ENCODE results near the gene ERC1.
"Not testable (repeated sequence)": the region's sequence is repeated elsewhere in the genome, so short reads cannot be mapped to it uniquely, and the experiment has no call there.

The ERC1 gene

DNA sequence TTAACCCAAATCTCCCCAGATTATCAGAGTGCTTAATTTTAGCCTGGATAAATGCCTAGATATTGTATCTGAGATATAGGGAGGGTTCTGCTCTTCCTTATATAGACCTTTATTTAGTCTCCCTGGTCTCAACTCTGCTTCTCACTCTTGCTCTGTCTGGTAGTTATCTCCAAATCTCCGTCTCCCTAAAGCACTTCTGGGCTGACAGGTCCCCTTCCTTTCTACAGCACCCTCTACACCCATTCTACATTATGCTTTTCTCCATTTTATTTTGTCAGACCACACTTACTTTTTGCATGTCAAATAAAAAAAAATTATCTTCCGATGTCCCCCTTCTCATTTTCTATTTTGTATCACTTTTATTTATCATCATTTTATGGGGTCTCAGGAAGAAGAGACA lies 2.0 kb upstream of the ERC1 start:
- Histone ChIP-seq H3K9me3 (ENCODE audit: control insufficient read depth, insufficient read depth, low read length) (no peaks in the 10 kb centered on the region), H3K36me3 (ENCODE audit: control insufficient read depth, insufficient read depth, low read length) (no peaks in the 10 kb centered on the region), H3K4me3 (ENCODE audit: low read depth, low read length) (no peak overlapping the region), H3K27me3 (ENCODE audit: control insufficient read depth, insufficient read depth, low read length) (no peaks in the 10 kb centered on the region), H3K9ac (ENCODE audit: low read depth, low read length) (no peak overlapping the region), H3K4me1 (ENCODE audit: control insufficient read depth, insufficient read depth, low read length) (peaks cover 4% of the 10 kb centered on the region)

DNA sequence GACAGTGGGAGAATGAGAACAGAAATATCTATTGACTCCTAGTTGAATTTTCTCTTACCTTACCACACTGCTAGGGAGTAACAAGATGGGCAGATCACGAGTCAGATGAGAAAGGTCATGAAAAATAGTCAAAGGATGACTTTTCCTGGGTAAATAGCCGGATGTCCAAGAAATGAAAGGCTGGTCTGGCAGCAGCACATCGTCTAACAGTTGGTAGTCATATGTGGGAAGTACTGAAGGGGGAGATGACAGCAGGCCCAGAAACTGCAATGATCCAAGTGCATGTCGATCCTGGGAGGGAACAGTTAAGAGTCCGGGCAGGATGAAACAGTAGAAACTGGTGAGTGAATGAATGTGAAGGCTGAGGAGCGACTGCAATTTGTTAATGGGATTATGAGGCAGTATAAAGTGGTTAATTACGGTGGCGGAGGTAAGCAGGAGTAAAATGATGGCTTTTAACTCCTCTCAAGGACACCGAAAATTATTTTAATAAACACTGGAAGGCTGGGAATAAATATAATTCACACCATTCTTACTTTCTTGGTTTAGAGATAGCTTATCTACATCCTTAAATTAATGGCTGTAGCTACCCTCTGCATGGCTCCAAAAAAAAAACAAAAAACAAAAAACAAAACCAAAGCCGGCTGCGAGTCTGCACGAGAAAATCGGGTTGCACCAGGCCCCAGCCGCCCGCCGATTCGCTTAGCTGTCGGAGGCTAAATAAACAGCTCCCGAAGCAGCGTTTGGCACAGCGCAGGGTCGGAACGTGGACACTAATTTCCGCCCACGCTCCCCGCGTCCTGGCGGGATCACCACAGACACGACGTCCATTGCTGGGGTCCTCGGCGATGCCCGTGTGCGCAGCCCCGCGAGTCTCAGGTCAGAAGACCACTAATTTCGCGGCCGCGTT lies 1.0 kb upstream of the ERC1 start:
- Histone ChIP-seq H3K9ac (ENCODE audit: low read depth, low read length) (peak overlapping the region; percentile 89), H3K9me3 (ENCODE audit: control insufficient read depth, insufficient read depth, low read length) (no peaks in the 10 kb centered on the region), H3K4me1 (ENCODE audit: control insufficient read depth, insufficient read depth, low read length) (peaks cover 4% of the 10 kb centered on the region), H3K27me3 (ENCODE audit: control insufficient read depth, insufficient read depth, low read length) (no peaks in the 10 kb centered on the region), H3K4me3 (ENCODE audit: low read depth, low read length) (peak overlapping the region; percentile 90), H3K36me3 (ENCODE audit: control insufficient read depth, insufficient read depth, low read length) (no peaks in the 10 kb centered on the region)

DNA sequence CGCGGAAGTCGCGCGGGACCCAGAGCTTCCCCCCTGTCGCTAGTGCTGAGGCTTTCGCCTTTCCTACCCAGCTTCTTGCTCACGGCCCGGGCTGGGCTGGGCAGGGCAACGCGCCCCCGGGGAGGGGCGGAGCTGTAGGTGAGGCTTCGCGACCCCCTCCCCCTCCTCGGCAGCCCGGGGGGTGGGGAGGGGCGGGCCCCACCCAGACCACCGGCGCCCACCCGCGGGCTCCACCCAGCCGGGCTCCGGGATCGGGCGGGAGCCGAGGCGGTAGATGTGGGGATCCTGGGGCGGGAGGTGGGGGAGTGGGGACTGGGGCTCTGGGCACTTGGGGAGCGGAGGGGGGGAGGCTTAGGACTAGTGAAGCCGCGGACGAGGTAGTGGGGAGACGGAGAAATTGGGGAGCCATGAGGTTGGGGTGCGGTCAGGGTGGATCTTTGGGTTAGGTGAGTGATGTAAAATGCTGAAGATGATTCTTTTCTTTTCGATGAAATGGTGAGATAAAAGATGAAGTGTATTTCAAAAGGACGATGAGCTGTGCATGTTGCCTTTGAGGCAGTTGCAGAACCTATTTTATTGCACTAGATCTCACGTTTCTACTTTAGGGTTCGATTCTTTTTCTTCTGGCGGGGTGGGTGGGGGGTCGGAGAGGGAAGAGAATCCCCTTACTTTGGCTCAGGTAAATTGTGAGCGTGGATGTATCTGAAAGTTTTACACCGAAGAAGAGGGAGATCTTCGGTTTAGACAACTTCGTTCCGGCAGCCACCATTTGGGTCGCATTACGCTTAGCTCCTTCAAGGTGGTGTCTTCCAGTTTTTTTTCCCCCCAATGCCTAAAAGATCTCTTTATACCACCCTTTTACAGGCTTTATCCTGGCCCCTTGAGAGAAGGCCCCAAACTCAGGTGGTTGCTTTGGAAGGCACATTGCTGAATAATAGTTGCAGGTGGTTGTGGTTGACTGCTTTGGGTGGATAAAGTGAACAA lies 619 bp downstream of the ERC1 start:
- Histone ChIP-seq H3K36me3 (ENCODE audit: control insufficient read depth, insufficient read depth, low read length) (no peaks in the 10 kb centered on the region), H3K9ac (ENCODE audit: low read depth, low read length) (peak overlapping the region; percentile 87), H3K9me3 (ENCODE audit: control insufficient read depth, insufficient read depth, low read length) (no peaks in the 10 kb centered on the region), H3K27me3 (ENCODE audit: control insufficient read depth, insufficient read depth, low read length) (no peaks in the 10 kb centered on the region), H3K4me3 (ENCODE audit: low read depth, low read length) (peak overlapping the region; percentile 94), H3K4me1 (ENCODE audit: control insufficient read depth, insufficient read depth, low read length) (peaks cover 4% of the 10 kb centered on the region)

DNA sequence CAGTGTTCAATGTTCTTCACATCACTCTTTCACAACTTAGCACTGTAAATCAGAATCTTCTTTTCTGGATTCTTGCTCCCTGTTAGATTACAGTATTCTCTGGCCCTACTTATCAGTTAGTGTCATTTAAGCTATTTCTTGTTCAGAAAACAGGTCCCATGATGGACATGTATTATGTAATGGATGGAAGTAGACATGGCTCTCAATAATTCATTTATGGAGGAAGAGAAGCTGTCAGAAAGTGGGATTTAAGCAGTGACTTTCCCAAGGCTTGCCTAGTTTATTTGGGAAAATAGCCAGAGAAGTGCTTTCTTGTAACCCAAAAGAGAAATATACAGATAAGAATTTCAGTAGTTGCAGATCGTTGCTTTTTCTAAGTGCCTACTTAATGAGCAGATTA lies 1.6 kb downstream of the ERC1 start:
- H3K4me3 ChIP-seq (ENCODE audit: low read depth, low read length) = peak overlapping the region; percentile 94
- H3K9ac ChIP-seq (ENCODE audit: low read depth, low read length) = peak overlapping the region; percentile 87
- H3K27me3 ChIP-seq (ENCODE audit: control insufficient read depth, insufficient read depth, low read length) = no peaks in the 10 kb centered on the region
- no peaks in the 10 kb centered on the region for H3K36me3 ChIP-seq (ENCODE audit: control insufficient read depth, insufficient read depth, low read length)
- peaks cover 4% of the 10 kb centered on the region for H3K4me1 ChIP-seq (ENCODE audit: control insufficient read depth, insufficient read depth, low read length)
- no peaks in the 10 kb centered on the region for H3K9me3 ChIP-seq (ENCODE audit: control insufficient read depth, insufficient read depth, low read length)

DNA sequence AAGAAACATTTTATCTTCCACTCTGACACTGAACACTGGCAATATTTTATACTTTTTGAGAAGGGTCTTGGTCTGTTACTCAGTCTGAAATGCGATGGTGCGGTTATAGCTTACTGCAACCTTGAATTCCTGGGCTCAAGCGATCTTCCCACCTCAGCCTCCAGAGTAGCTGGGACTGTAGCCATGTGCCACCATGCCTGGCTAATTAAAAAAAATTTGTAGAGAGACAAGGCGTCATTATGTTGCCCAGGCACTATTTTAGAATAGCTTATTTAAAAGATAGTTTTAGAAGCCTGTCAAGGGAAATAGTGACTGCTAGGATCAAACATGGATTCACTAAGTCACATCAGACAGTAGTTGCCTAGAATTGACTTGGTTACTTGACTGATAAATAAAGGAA lies 5.9 kb downstream of the ERC1 start:
- Histone ChIP-seq H3K9ac (ENCODE audit: low read depth, low read length) (no peak overlapping the region), H3K4me1 (ENCODE audit: control insufficient read depth, insufficient read depth, low read length) (peaks cover 4% of the 10 kb centered on the region), H3K36me3 (ENCODE audit: control insufficient read depth, insufficient read depth, low read length) (no peaks in the 10 kb centered on the region), H3K27me3 (ENCODE audit: control insufficient read depth, insufficient read depth, low read length) (no peaks in the 10 kb centered on the region), H3K4me3 (ENCODE audit: low read depth, low read length) (no peak overlapping the region), H3K9me3 (ENCODE audit: control insufficient read depth, insufficient read depth, low read length) (no peaks in the 10 kb centered on the region)

DNA sequence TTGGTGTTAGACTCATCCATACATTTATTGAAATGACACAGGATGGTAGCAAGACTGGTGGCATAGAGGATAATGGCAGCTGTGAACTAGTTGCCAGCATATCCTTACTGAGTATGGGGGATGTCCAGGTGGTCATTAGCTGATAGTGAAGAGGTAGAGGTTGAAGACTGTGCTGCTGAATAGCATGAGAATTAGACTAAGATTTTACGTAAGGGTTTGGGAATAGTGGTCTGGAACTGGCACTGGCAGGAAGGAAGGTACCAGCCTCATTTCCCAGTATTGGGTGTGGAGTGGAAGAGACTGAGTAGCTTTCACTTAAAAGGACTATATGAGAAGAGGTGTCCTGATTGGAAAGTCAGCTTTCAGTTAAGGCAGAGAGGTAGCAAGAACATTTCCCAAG lies 6.5 kb downstream of the ERC1 start:
- H3K9me3 ChIP-seq (ENCODE audit: control insufficient read depth, insufficient read depth, low read length) = no peaks in the 10 kb centered on the region
- H3K4me3 ChIP-seq (ENCODE audit: low read depth, low read length) = no peak overlapping the region
- no peaks in the 10 kb centered on the region for H3K36me3 ChIP-seq (ENCODE audit: control insufficient read depth, insufficient read depth, low read length)
- H3K4me1 ChIP-seq (ENCODE audit: control insufficient read depth, insufficient read depth, low read length) = peaks cover under 1% of the 10 kb centered on the region
- no peaks in the 10 kb centered on the region for H3K27me3 ChIP-seq (ENCODE audit: control insufficient read depth, insufficient read depth, low read length)
- no peak overlapping the region for H3K9ac ChIP-seq (ENCODE audit: low read depth, low read length)

DNA sequence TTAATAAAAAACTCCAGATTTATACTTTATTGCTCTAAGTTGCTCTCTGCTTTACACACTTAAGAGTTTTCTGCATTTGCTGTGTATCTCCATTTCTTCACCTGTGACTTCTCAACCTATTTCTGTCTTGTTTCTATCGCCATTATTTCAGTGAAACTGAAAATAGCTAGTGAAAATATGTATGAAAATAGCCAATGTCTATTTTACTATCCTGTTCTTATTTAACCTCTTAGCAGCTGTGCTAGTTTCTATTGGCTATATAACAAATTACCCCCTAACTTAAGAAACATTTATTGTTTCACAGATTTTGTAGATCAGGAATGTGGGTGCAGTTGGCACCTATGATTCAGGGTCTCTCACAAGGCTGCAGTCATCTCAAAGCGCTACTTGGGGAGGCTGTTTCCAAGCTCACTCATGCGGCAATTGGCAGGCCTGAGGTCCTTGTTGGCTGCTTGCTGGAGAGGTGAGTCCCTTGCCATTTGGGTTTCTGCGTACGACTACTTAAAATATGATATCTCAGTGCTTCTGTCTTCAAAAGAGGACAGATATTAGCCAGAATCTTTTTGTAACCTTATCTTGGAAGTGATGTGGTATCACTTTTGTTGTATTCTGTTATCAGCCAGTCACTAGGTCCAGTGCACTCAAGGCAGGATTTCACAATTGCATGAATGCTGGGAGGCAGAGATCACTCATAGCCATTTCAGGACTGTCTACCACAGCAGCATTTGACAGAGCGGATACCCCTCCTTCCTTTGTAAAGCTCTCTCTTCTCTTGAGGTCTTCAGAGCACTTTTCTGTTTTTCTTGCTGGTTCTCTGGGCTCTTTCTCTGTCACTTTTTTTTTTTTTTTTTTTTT lies 7.2 kb downstream of the ERC1 start:
- Histone ChIP-seq H3K9me3 (ENCODE audit: control insufficient read depth, insufficient read depth, low read length) (no peaks in the 10 kb centered on the region), H3K36me3 (ENCODE audit: control insufficient read depth, insufficient read depth, low read length) (no peaks in the 10 kb centered on the region), H3K4me1 (ENCODE audit: control insufficient read depth, insufficient read depth, low read length) (no peaks in the 10 kb centered on the region), H3K9ac (ENCODE audit: low read depth, low read length) (no peak overlapping the region), H3K27me3 (ENCODE audit: control insufficient read depth, insufficient read depth, low read length) (no peaks in the 10 kb centered on the region), H3K4me3 (ENCODE audit: low read depth, low read length) (no peak overlapping the region)

DNA sequence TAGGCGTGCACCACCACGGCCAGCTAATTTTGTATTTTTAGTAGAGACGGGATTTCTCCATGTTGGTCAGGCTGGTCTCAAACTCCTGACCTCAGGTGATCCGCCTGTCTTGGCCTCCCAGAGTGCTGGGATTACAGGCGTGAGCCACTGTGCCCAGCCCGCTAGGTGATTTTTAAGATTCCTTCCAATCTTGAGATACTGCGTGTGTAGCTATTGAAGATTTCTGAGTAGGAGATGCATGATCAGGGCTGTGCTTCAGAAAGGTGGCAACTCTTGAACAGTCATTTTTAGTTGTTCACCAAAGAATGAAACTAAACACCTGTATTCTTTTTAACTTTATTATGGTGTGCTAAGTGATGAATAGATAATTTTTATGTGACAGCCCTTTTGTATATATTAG lies 8.7 kb downstream of the ERC1 start:
- H3K36me3 ChIP-seq (ENCODE audit: control insufficient read depth, insufficient read depth, low read length); H3K9me3 ChIP-seq (ENCODE audit: control insufficient read depth, insufficient read depth, low read length); H3K9ac ChIP-seq (ENCODE audit: low read depth, low read length); H3K27me3 ChIP-seq (ENCODE audit: control insufficient read depth, insufficient read depth, low read length); H3K4me3 ChIP-seq (ENCODE audit: low read depth, low read length); H3K4me1 ChIP-seq (ENCODE audit: control insufficient read depth, insufficient read depth, low read length): not testable (repeated sequence)

DNA sequence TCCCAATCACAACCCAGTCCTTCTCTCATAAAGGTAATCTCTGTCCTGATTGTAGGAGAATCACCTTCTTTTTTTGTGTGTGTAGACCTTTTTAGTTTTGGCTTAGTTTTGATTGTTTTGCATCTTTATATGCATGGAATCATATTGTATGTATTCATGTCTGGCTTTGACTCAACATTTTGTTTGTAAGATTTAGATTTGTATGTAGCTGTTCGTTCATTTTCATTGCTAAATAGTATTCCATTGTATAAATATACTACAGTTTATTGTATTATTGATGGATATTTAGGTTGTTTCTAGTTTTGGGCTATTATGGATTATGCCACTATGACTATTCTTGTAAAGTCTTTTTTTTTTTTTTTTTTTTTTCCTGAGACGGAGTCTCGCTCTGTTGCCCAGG lies 10.5 kb downstream of the ERC1 start:
- H3K4me1 ChIP-seq (ENCODE audit: control insufficient read depth, insufficient read depth, low read length) = no peaks in the 10 kb centered on the region
- no peaks in the 10 kb centered on the region for H3K36me3 ChIP-seq (ENCODE audit: control insufficient read depth, insufficient read depth, low read length)
- H3K9ac ChIP-seq (ENCODE audit: low read depth, low read length) = no peak overlapping the region
- no peaks in the 10 kb centered on the region for H3K27me3 ChIP-seq (ENCODE audit: control insufficient read depth, insufficient read depth, low read length)
- no peak overlapping the region for H3K4me3 ChIP-seq (ENCODE audit: low read depth, low read length)
- H3K9me3 ChIP-seq (ENCODE audit: control insufficient read depth, insufficient read depth, low read length) = no peaks in the 10 kb centered on the region

DNA sequence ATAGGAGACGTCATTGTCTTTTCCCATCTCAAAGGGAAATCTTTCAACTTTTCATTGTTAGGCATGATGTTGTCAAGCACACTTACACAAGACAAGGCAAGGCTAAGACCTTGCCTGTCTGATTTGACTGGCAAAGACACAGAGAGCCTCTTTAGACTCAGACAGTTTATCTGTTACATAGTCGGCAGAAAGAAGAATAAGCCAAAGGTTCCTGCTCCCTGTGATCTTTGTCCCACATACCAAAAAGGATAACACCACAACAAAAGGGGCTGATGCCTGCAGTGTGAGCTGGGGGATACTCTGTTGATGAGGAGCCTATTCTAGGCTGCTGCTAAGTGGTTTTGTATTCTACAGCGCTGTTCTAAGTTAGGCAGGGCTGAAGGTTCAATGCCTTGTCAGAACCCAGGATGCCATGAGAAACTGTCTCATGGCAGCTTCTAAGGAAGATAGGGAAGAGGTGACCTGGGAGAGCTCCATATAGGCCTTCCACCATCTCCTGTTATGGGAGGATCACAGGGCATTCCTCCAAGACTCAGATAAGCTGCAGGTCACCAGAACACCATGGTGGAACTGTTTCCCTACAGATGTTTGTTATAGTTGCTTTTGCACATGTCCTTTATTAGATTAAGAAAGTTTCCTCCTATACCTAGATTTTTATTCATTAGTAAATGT lies 12.7 kb downstream of the ERC1 start:
- Histone ChIP-seq H3K36me3 (ENCODE audit: control insufficient read depth, insufficient read depth, low read length) (no peaks in the 10 kb centered on the region), H3K4me1 (ENCODE audit: control insufficient read depth, insufficient read depth, low read length) (no peaks in the 10 kb centered on the region), H3K9ac (ENCODE audit: low read depth, low read length) (no peak overlapping the region), H3K27me3 (ENCODE audit: control insufficient read depth, insufficient read depth, low read length) (no peaks in the 10 kb centered on the region), H3K4me3 (ENCODE audit: low read depth, low read length) (no peak overlapping the region), H3K9me3 (ENCODE audit: control insufficient read depth, insufficient read depth, low read length) (no peaks in the 10 kb centered on the region)

DNA sequence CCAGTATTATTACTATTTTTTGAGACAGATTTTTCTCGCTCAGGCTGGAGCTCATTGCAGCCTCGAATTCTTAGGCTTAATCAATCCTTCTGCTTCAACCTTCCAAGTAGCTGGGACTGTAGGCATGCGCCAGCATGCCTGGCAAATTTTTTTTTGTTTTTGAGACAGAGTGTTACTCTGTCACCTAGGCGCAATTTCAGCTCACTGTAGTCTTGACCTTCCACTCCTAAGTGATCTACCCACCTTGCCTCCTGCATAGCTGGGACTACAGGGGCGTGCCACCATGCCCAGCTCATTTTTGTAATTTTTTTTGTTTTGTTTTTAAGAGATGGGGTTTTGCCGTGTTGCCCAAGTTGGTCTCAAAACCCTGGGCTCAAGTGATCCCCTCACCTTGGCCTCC lies 15.2 kb downstream of the ERC1 start:
- Histone ChIP-seq H3K27me3 (ENCODE audit: control insufficient read depth, insufficient read depth, low read length) (no peaks in the 10 kb centered on the region), H3K9me3 (ENCODE audit: control insufficient read depth, insufficient read depth, low read length) (no peaks in the 10 kb centered on the region), H3K4me3 (ENCODE audit: low read depth, low read length) (no peak overlapping the region), H3K36me3 (ENCODE audit: control insufficient read depth, insufficient read depth, low read length) (no peaks in the 10 kb centered on the region), H3K9ac (ENCODE audit: low read depth, low read length) (no peak overlapping the region), H3K4me1 (ENCODE audit: control insufficient read depth, insufficient read depth, low read length) (no peaks in the 10 kb centered on the region)

All from iPS-15b (cell line).